Testis (tissue), 2 donors: ENCODE data around the gene NUTM2B.
"Not testable (repeated sequence)": the region's sequence is repeated elsewhere in the genome, so short reads cannot be mapped to it uniquely, and the experiment has no call there.

Experiments used
- POLR2A ChIP-seq: fragments of 450-650 bp; IDR thresholded peaks from one replicate; pipeline ENCODE4 v1.6.1; 2017; ENCODE audit warnings: antibody characterized with exemption, mild to moderate bottlenecking, moderate library complexity
- TF ChIP-seq, protein P1 (sequence below), 3 experiments: fragments of 450-650 bp in 2 of 3; fragments of 200-600 bp in 1 of 3; sonication (generic) in 1 of 3; IDR thresholded peaks; one replicate each; pipeline ENCODE4 v1.5.1; 2016 to 2019; ENCODE audit warnings: antibody characterized with exemption in 3 of 3, mild to moderate bottlenecking in 2 of 3, moderate library complexity in 1 of 3

- TF ChIP-seq, protein P1, sequence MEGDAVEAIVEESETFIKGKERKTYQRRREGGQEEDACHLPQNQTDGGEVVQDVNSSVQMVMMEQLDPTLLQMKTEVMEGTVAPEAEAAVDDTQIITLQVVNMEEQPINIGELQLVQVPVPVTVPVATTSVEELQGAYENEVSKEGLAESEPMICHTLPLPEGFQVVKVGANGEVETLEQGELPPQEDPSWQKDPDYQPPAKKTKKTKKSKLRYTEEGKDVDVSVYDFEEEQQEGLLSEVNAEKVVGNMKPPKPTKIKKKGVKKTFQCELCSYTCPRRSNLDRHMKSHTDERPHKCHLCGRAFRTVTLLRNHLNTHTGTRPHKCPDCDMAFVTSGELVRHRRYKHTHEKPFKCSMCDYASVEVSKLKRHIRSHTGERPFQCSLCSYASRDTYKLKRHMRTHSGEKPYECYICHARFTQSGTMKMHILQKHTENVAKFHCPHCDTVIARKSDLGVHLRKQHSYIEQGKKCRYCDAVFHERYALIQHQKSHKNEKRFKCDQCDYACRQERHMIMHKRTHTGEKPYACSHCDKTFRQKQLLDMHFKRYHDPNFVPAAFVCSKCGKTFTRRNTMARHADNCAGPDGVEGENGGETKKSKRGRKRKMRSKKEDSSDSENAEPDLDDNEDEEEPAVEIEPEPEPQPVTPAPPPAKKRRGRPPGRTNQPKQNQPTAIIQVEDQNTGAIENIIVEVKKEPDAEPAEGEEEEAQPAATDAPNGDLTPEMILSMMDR (IDR thresholded peaks at IDR 0.05) = not testable (repeated sequence)
- not testable (repeated sequence) for TF ChIP-seq POLR2A
These were observed 5.9 kb upstream of the NUTM2B start for GRCh38 chr10:79697141-79697540.
